ENCODE data around the gene CAPZB. TPM values are rescaled to one million over a fixed set of nuclear protein-coding genes. Genes with fewer than 3 reads are reported as not detected.

CAPZB gene
- total and polyA plus RNA-seq, 2 donors (not counting 3 experiments of a cell fraction or from before 2014, with no cell fraction given), result 196 to 347 TPM

GRCh38 chr1:19385221-19385620, 100.1 kb downstream of the CAPZB start:
- BruUV-seq (replicated peaks), result no TSS peak
- peaks cover 21% of the 10 kb centered on the region for H3K4me1 ChIP-seq (ENCODE audit: control insufficient read depth, extremely low read depth, insufficient read depth, low read length)
- H3K79me2 ChIP-seq (ENCODE audit: control insufficient read depth, insufficient read depth, low read length), result peaks cover 33% of the 10 kb centered on the region
- no peak overlapping the region for H2AFZ ChIP-seq (ENCODE audit: low read depth, low read length)
- DNase-seq (ENCODE audit: low read depth, low spot score) (no peak), FAIRE-seq (no peak)
- H4K20me1 ChIP-seq (replicated peaks; ENCODE audit: control insufficient read depth, extremely low read depth, insufficient read depth, low read length), result peaks cover 3% of the 10 kb centered on the region
- no peaks in the 10 kb centered on the region for H3K9me1 ChIP-seq (replicated peaks; ENCODE audit: control insufficient read depth, extremely low read depth, insufficient read depth, low read length)
- no peak overlapping the region for H3K27ac ChIP-seq (ENCODE audit: insufficient read depth, low read depth, low read length)
- ChIA-PET CTCF (interaction anchor here (1.2 to 2.5 kb wide), 4 partner anchors 11 to 266 kb away, joined by 3 to 9 read pairs (median 4); no protein-coding TSS in a partner anchor), POLR2A (interaction anchor here (0.5 kb wide), 1 partner anchor 11 kb away, joined by 5 read pairs; no protein-coding TSS in a partner anchor)
- peaks cover under 1 to 15% of the 10 kb centered on the region in 2 experiments for H3K36me3 ChIP-seq (ENCODE audit: control insufficient read depth in 2 of 2, extremely low read depth in 1 of 2, insufficient read depth in 2 of 2, low read length in 2 of 2)
- H3K9ac ChIP-seq (replicated peaks; ENCODE audit: extremely low read depth, insufficient read depth, low read length), result no peak overlapping the region
- intact Hi-C loops (cut with micrococcal nuclease), result no loop called here
- H3K4me3 ChIP-seq (replicated peaks in 1 of 3; ENCODE audit: insufficient read depth in 1 of 3, low read depth in 1 of 3, low read length in 3 of 3), result no peak overlapping the region
- H3K9me3 ChIP-seq (replicated peaks; ENCODE audit: control insufficient read depth, insufficient read depth, low read length), result no peaks in the 10 kb centered on the region
- TF ChIP-seq POLR2A (IDR thresholded peaks at IDR 0.05; ENCODE audit: low read depth, low read length) (no peak), MAX (IDR thresholded peaks at IDR 0.05; ENCODE audit: insufficient read depth, insufficient read length) (no peak), GATA2 (IDR thresholded peaks at IDR 0.05; ENCODE audit: insufficient read depth, insufficient read length, low read depth, low read length) (no peak), FOS (IDR thresholded peaks at IDR 0.05; ENCODE audit: borderline replicate concordance, insufficient read depth, low read length) (no peak), MYC (IDR thresholded peaks at IDR 0.05; ENCODE audit: low read depth, low read length) (no peak), EZH2 (IDR thresholded peaks at IDR 0.05; ENCODE audit: borderline replicate concordance, low read depth, low read length, severe bottlenecking) (no peak), JUN (IDR thresholded peaks at IDR 0.05; ENCODE audit: borderline replicate concordance, insufficient read depth, insufficient read length, low read depth) (no peak)
- dilution Hi-C loops (cut with MboI; ENCODE audit: extremely low pct_ligation_motif_present, low sequenced_read_pairs), result no loop called here
- H3K4me2 ChIP-seq (ENCODE audit: insufficient read depth, low read length), result no peak overlapping the region
- H3K27me3 ChIP-seq (ENCODE audit: control insufficient read depth in 2 of 2, insufficient read depth in 2 of 2, low read length in 2 of 2), result no peaks in the 10 kb centered on the region

GRCh38 chr1:19384772-19385187, 100.6 kb downstream of the CAPZB start:
- no peaks in the 10 kb centered on the region for H3K9me3 ChIP-seq (replicated peaks; ENCODE audit: control insufficient read depth, insufficient read depth, low read length)
- no peaks in the 10 kb centered on the region for H3K27me3 ChIP-seq (ENCODE audit: control insufficient read depth in 2 of 2, insufficient read depth in 2 of 2, low read length in 2 of 2)
- no peak for TF ChIP-seq JUN (IDR thresholded peaks at IDR 0.05; ENCODE audit: borderline replicate concordance, insufficient read depth, insufficient read length, low read depth)
- no peak for TF ChIP-seq POLR2AphosphoS5 (IDR thresholded peaks at IDR 0.05; ENCODE audit: insufficient read depth, low read depth, low read length)
- no peak for TF ChIP-seq FOS (IDR thresholded peaks at IDR 0.05; ENCODE audit: borderline replicate concordance, insufficient read depth, low read length)
- TF ChIP-seq EZH2 (IDR thresholded peaks at IDR 0.05; ENCODE audit: borderline replicate concordance, low read depth, low read length, severe bottlenecking), result no peak
- TF ChIP-seq GATA2 (IDR thresholded peaks at IDR 0.05; ENCODE audit: insufficient read depth, insufficient read length, low read depth, low read length), result no peak
- no peak for TF ChIP-seq MYC (IDR thresholded peaks at IDR 0.05; ENCODE audit: low read depth, low read length)
- TF ChIP-seq MAX (IDR thresholded peaks at IDR 0.05; ENCODE audit: insufficient read depth, insufficient read length), result no peak
- TF ChIP-seq POLR2A (IDR thresholded peaks at IDR 0.05; ENCODE audit: low read depth, low read length), result no peak
- no peak for TF ChIP-seq CTCF (IDR thresholded peaks at IDR 0.05; ENCODE audit: extremely low read depth in 1 of 2, insufficient read depth in 1 of 2, low read depth in 1 of 2, low read length in 2 of 2)
- DNase-seq (ENCODE audit: low read depth, low spot score) (no peak), FAIRE-seq (no peak)
- ChIA-PET POLR2A (interaction anchor here (0.5 kb wide), 1 partner anchor 12 kb away, joined by 5 read pairs; no protein-coding TSS in a partner anchor), CTCF (interaction anchor here (1.1 to 2.5 kb wide), 4 partner anchors 10 to 266 kb away, joined by 3 to 9 read pairs (median 4); no protein-coding TSS in a partner anchor)
- BruUV-seq (replicated peaks), result no TSS peak
- no peak overlapping the region for H3K9ac ChIP-seq (replicated peaks; ENCODE audit: extremely low read depth, insufficient read depth, low read length)
- H3K9me1 ChIP-seq (replicated peaks; ENCODE audit: control insufficient read depth, extremely low read depth, insufficient read depth, low read length), result no peaks in the 10 kb centered on the region
- H3K4me2 ChIP-seq (ENCODE audit: insufficient read depth, low read length), result no peak overlapping the region
- no peaks in the 10 kb centered on the region for H4K20me1 ChIP-seq (replicated peaks; ENCODE audit: control insufficient read depth, extremely low read depth, insufficient read depth, low read length)
- H3K36me3 ChIP-seq (ENCODE audit: control insufficient read depth in 2 of 2, extremely low read depth in 1 of 2, insufficient read depth in 2 of 2, low read length in 2 of 2), result peaks cover 2 to 19% of the 10 kb centered on the region in 2 experiments
- H3K79me2 ChIP-seq (ENCODE audit: control insufficient read depth, insufficient read depth, low read length), result peaks cover 30% of the 10 kb centered on the region
- H3K27ac ChIP-seq (ENCODE audit: insufficient read depth, low read depth, low read length), result no peak overlapping the region
- H2AFZ ChIP-seq (ENCODE audit: low read depth, low read length), result no peak overlapping the region
- dilution Hi-C loops (cut with MboI; ENCODE audit: extremely low pct_ligation_motif_present, low sequenced_read_pairs), result no loop called here
- H3K4me3 ChIP-seq (replicated peaks in 1 of 3; ENCODE audit: insufficient read depth in 1 of 3, low read depth in 1 of 3, low read length in 3 of 3), result no peak overlapping the region
- peaks cover 21% of the 10 kb centered on the region for H3K4me1 ChIP-seq (ENCODE audit: control insufficient read depth, extremely low read depth, insufficient read depth, low read length)
- intact Hi-C loops (cut with micrococcal nuclease), result loop anchor here (1.0 kb wide), 1 partner anchor 269 kb away; no protein-coding TSS in a partner anchor
